Stomach (tissue), 9 donors: ENCODE data around the gene FANCD2. TPM values are rescaled to one million over a fixed set of nuclear protein-coding genes. Genes with fewer than 3 reads are reported as not detected.
A peak's percentile ranks its signal among the peaks of the same experiment; 100 is the strongest.
"Not testable (repeated sequence)": the region's sequence is repeated elsewhere in the genome, so short reads cannot be mapped to it uniquely, and the experiment has no call there.

Experiments
- DNase-seq, 2 donors: peaks; one replicate each; pipeline versions ENCODE4 v3.0.0 to v3.0.0-alpha.2; 2013 to 2019
- H3K27ac ChIP-seq, 5 donors: fragments of 200-600 bp in 4 of 5; sonication (generic) in 4 of 5; one replicate each; pipeline ENCODE4 v1.5.1; 2013 to 2019; ENCODE audit warnings: mild to moderate bottlenecking in 1 of 5, moderate library complexity in 1 of 5
- H3K27me3 ChIP-seq, 3 donors: fragments of 200-600 bp; sonication (generic); one replicate each; pipeline ENCODE4 v1.5.1; 2017 to 2019; ENCODE audit warnings: mixed run types in 1 of 3
- H3K36me3 ChIP-seq, 4 donors: fragments of 200-600 bp; sonication (generic); 1 replicate in 3 of 4; 2 replicates in 1 of 4; pipeline ENCODE4 v1.5.1; 2016 to 2019
- H3K4me1 ChIP-seq, 4 donors: fragments of 200-600 bp; sonication (generic); one replicate each; pipeline ENCODE4 v1.5.1; 2016 to 2019
- H3K4me3 ChIP-seq, 4 donors: fragments of 200-600 bp; sonication (generic) in 3 of 4; one replicate each; pipeline ENCODE4 v1.5.1; 2016 to 2019; ENCODE audit warnings: mild to moderate bottlenecking in 1 of 4
- H3K9me3 ChIP-seq, 4 donors: fragments of 200-600 bp; sonication (generic); one replicate each; pipeline ENCODE4 v1.5.1; 2016 to 2019
- CTCF ChIP-seq, 7 experiments: fragments of 450-650 bp in 4 of 7; fragments of 200-600 bp in 3 of 7; sonication (generic) in 3 of 7; IDR thresholded peaks; one replicate each; pipeline ENCODE4 v1.5.1; 2016 to 2019; ENCODE audit warnings: antibody characterized with exemption in 7 of 7, control low read depth in 2 of 7, mild to moderate bottlenecking in 1 of 7
- EP300 ChIP-seq: sonication (generic); formaldehyde crosslinking; IDR thresholded peaks from one replicate; pipeline ENCODE4 v1.6.1; 2017; ENCODE audit warnings: antibody characterized with exemption
- POLR2A ChIP-seq, 4 donors: fragments of 450-650 bp; IDR thresholded peaks; one replicate each; pipeline ENCODE4 v1.6.1; 2016; ENCODE audit warnings: antibody characterized with exemption in 4 of 4, control low read depth in 2 of 4, mild to moderate bottlenecking in 1 of 4, moderate library complexity in 1 of 4
- POLR2AphosphoS5 ChIP-seq, 3 donors: sonication (generic); formaldehyde crosslinking; IDR thresholded peaks; one replicate each; pipeline ENCODE4 v1.6.1; 2016; ENCODE audit warnings: antibody characterized with exemption in 3 of 3
- WGBS, 5 donors: extraction: QIAGEN DNeasy Blood & Tissue Kit in 3 of 5; methylation state at CpG; one replicate each; pipeline versions ENCODE4 v1.1.5 to v1.1.7; 2013 to 2018; 5-methylcytosine and 5-hydroxymethylcytosine counted together
- intact Hi-C: fragments of 100-400 bp; cut with DNase I; formaldehyde crosslinking; loops from one replicate; pipeline ENCODE4 v1.15.1; 2023; ENCODE audit warnings: low total_unique reads
- polyA plus RNA-seq, 3 donors: library from polyadenylated mRNA; stranded (reverse); fragments of 200-250 nt; gene quantifications; one replicate each; pipeline ENCODE4 v1.2.3, GENCODE V29; 2013
- total RNA-seq, 5 donors: library from RNA; depleted of rRNA; stranded (reverse); fragments of >200 nt; gene quantifications; one replicate each; pipeline versions ENCODE4 v1.1.0 to v1.2.3, GENCODE V29; 2014 to 2016
- donor health status: healthy with polysubstance abuse.
- donor health status: Bipolar disorder and iron deficiency.
- donor health status: healthy.

FANCD2 gene
- total and polyA plus RNA-seq, 8 donors, result 0.61 to 21.1 (median 5.7) TPM

- Histone ChIP-seq H3K27ac (no peak overlapping the region), H3K9me3 (no peaks in the 10 kb centered on the region), H3K4me1 (no peaks in the 10 kb centered on the region), H3K4me3 (no peak overlapping the region), H3K36me3 (no peaks in the 10 kb centered on the region), H3K27me3 (no peaks in the 10 kb centered on the region)
- WGBS, 5 donors, result 94 to 99% (median 99%) methylated on average over 4 of the region's 4 CpGs
- no peak for TF ChIP-seq POLR2AphosphoS5 (IDR thresholded peaks at IDR 0.05)
- no peak for TF ChIP-seq CTCF (IDR thresholded peaks at IDR 0.05)
- no peak for TF ChIP-seq POLR2A (IDR thresholded peaks at IDR 0.05)
- no peak for TF ChIP-seq EP300
- intact Hi-C loops, result no loop called here
- DNase-seq, result no peak
These were observed 28.9 kb downstream of the FANCD2 start for GRCh38 chr3:10055097-10055496.

- intact Hi-C loops, H3K4me3 ChIP-seq, H3K4me1 ChIP-seq, H3K36me3 ChIP-seq, H3K9me3 ChIP-seq, H3K27me3 ChIP-seq, DNase-seq, H3K27ac ChIP-seq: not testable (repeated sequence)
- WGBS, 5 donors, result 93 to 97% (median 96%) methylated on average over 6 to 32 of the region's 33 CpGs; no CpG with 5 or more reads in 1 of the 5 donors
These were observed 43.8 kb downstream of the FANCD2 start for GRCh38 chr3:10070077-10070476.

DNA sequence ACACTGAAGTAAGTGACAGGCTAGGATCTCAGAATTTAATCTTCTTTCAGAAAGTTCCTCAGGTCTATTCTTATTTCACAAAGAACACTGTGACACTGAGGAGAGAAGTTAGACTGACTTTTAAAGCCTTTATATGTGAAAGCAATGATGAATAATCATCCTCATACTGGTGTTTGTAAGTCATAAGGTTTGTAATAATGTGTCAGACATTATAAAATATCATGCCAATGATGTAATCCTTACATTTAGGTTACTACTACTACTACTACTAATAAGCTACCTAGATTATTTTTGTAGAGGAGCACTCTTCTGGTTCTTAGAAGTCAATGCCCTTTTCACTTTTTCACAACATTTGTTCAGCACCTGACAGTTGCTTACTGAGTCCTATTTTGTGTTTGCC lies 48.4 kb downstream of the FANCD2 start:
- H3K27ac ChIP-seq, result no peak overlapping the region
- H3K4me1 ChIP-seq, result no peaks in the 10 kb centered on the region
- no peaks in the 10 kb centered on the region for H3K9me3 ChIP-seq
- TF ChIP-seq POLR2AphosphoS5 (IDR thresholded peaks at IDR 0.05), result no peak
- TF ChIP-seq POLR2A (IDR thresholded peaks at IDR 0.05), result no peak
- TF ChIP-seq EP300, result no peak
- no peak for TF ChIP-seq CTCF (IDR thresholded peaks at IDR 0.05)
- H3K36me3 ChIP-seq, result peaks cover 0 to 7% (median 0%) of the 10 kb centered on the region in 4 donors
- intact Hi-C loops, result no loop called here
- H3K4me3 ChIP-seq, result no peak overlapping the region
- H3K27me3 ChIP-seq, result no peaks in the 10 kb centered on the region
- no peak for DNase-seq

GRCh38 chr3:10081871-10082270 lies 55.6 kb downstream of the FANCD2 start:
- no peak for DNase-seq
- 90 to 96% (median 92%) methylated on average over 4 of the region's 4 CpGs for WGBS, 5 donors
- no peak overlapping the region for H3K27ac ChIP-seq
- H3K4me3 ChIP-seq, result no peak overlapping the region
- no peaks in the 10 kb centered on the region for H3K4me1 ChIP-seq
- intact Hi-C loops, result no loop called here
- no peak for TF ChIP-seq EP300
- TF ChIP-seq CTCF (IDR thresholded peaks at IDR 0.05), result no peak
- TF ChIP-seq POLR2AphosphoS5 (IDR thresholded peaks at IDR 0.05), result no peak
- no peak for TF ChIP-seq POLR2A (IDR thresholded peaks at IDR 0.05)
- H3K36me3 ChIP-seq, result peaks cover 0 to 14% (median 0%) of the 10 kb centered on the region in 4 donors
- no peaks in the 10 kb centered on the region for H3K27me3 ChIP-seq
- no peaks in the 10 kb centered on the region for H3K9me3 ChIP-seq

- Histone ChIP-seq H3K36me3 (peaks cover 0 to 6% (median 0%) of the 10 kb centered on the region in 4 donors), H3K4me3 (no peak overlapping the region), H3K27me3 (no peaks in the 10 kb centered on the region), H3K4me1 (no peaks in the 10 kb centered on the region), H3K27ac (peak overlapping the region in 4 of 5 donors; percentile 5 to 72 (median 46)), H3K9me3 (no peaks in the 10 kb centered on the region)
- no peak for TF ChIP-seq POLR2A (IDR thresholded peaks at IDR 0.05)
- TF ChIP-seq EP300, result no peak
- TF ChIP-seq POLR2AphosphoS5 (IDR thresholded peaks at IDR 0.05), result peak in 1 of 3 donors; percentile 21
- DNase-seq, result peak in 1 of 2 donors; percentile 77
- intact Hi-C loops, result no loop called here
- 35 to 65% (median 41%) methylated on average over 1 of the region's 1 CpG for WGBS, 5 donors
These were observed 59.5 kb downstream of the FANCD2 start for GRCh38 chr3:10085738-10086137.
